Fibroblast of the conjunctiva (primary cell): ENCODE results near the gene PRXL2A.
A peak's percentile ranks its signal among the peaks of the same experiment; 100 is the strongest.
"Not testable (repeated sequence)": the region's sequence is repeated elsewhere in the genome, so short reads cannot be mapped to it uniquely, and the experiment has no call there.

Source experiments
- DNase-seq: peaks from one replicate; pipeline ENCODE4 v3.0.0-alpha.2; 2010; ENCODE audit warnings: low read depth

PRXL2A gene

DNA sequence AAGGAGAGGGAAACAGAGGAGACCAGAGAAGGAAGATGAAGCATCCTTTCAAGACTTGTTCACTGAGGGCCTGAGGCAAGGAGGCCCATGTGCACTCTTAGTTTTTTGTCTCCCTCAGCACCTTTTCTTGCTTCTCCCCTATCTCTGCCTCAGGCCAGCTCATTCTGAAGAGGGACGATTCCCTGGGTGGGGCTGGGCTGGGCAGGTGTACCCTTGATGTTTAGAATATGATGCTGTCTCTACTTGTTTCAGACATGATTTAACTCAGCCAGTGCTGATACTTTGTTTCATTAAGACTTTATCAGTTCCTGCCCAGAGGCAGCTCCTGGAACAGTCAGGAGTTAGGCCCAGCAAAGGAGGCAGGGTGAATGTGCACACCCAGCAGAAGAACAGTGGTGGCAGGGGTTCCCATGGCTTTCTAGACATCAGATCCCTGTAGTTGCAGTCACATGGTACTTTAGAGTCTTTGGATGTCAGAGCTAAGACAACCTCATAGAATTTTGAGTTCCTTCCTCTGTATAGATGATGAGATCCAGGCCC, 3.4 kb downstream of the PRXL2A start:
- DNase-seq: no peak

GRCh38 chr10:80412486-80412885, 4.1 kb downstream of the PRXL2A start:
- no peak for DNase-seq

- peak; percentile 38 for DNase-seq
Measured at GRCh38 chr10:80413271-80413996, 5.1 kb downstream of the PRXL2A start.

DNA sequence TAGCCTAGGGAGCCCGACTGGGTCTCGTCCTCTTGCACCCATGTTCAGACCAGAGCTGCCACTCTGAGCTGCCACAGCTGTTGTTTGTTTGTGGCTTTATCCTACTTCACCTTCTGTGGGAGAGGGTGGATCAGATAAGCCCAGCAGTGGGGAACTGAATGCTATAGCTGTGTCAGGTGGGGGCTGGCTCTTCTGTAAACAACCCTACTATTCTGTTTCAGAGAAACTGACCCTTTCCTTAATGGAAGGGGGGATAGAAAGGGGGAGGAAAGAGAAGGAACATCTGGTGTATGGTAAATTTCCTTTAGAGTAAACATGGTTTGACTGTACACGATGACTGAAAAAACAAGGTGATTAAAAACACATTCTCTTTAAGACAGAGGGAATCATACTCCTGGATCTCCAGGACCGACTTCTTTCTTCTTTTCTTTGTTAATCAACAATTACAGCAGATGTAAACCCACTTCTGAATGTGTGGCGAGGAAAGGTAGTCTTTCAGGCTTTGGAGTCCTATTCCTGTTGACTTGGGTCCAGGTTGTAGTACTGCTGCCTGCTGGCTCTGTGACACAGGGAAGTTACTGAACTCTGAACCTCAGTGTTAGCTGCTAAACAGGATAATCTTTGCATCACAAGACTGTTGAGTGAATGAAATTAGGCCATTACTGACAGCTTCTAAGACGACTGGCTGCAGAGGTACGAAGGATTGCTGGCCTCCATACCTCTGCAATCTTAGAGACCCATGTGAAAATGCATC, 6.0 kb downstream of the PRXL2A start:
- DNase-seq: no peak

- no peak for DNase-seq
Measured at GRCh38 chr10:80415734-80416478, 7.6 kb downstream of the PRXL2A start.

- DNase-seq: peak; percentile 82
Measured at GRCh38 chr10:80416479-80417098, 8.2 kb downstream of the PRXL2A start.

DNA sequence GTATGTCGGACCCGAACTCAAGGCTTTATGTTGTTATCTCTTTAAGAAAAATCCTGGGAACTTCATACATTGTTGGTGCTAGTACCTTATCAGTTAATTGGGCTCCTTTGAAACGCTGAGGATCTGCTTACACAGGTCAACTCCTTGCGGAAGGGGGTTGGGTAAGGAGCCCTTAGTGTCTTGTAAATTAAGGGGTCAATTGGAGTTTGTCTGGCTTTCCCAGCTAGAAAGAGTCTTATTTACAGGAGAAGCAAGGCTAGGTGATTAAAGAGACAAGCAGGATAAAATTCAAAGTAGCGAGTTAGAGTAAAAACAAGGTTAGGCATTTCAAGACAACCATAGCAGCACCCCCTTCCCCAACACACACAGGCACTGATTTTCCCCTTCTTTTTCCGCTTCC, 8.9 kb downstream of the PRXL2A start:
- DNase-seq: not testable (repeated sequence)

DNA sequence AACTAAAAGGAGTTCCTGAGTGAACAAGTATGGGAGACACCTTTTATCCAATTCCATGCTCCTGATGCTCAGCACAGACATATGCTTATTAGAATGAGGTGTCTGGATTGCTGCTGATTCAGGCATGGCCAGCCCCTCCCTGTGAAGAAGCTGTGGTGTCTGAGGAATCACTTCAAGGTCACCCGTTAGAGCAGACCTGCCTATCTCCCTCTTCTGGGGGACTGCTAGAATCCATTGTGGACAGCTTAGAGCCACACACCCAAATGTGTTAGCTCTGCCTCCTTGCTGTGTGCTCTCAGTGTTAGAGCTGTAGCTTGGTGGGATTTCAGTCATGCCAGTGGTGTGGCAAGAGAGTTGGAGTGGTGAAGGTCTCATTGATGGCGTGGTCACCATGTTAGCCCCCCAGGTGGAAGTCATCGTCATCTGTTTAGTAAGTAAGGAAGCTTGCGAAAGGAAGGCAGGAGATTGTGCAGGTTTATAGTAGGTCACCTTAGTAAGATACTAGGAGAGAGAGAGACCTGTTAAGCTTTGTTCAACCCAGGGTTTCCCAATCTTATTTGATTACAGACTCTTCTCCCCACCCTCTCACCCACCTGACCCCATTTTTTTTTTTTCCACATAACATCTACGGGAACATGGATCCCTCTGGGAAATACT, 12.8 kb downstream of the PRXL2A start:
- no peak for DNase-seq

DNA sequence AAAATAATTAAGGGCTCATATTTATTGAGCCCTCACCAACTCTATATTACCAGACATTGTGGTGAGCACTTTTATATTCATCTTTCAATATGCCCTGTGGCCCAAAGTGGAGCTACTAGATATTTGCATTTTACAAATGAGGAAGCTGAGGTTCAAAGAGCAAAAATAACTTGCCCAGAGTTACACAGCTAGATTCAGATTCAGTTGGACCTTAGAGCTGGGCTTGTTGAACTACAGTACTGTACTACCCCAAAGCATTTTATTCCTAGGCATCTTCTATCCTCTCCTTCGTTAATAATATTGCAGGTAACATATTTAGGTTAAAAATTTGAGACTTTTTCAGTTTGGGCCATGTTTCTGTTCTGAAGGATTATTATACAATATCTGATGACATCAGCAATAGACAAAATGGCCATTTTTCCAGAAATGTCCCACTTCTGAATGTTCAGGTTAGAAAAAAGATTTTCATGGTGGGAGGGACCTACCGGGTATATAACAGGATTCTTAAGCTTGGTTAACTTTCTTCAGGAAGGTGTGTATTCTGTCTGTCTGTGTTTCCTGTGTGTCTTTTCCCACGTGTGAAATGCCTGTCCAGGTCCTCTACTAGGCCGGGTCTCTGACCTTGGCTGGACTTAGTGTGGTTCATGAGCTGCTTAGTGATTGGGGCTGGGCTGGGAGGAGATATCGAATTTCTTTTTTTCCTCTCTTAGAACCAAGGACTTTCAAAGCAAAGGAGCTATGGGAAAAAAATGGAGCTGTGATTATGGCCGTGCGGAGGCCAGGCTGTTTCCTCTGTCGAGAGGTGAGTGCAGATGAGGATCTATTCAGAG, 13.6 kb downstream of the PRXL2A start:
- DNase-seq: no peak

- DNase-seq: no peak
Measured at GRCh38 chr10:80425901-80426300, 17.6 kb downstream of the PRXL2A start.

DNA sequence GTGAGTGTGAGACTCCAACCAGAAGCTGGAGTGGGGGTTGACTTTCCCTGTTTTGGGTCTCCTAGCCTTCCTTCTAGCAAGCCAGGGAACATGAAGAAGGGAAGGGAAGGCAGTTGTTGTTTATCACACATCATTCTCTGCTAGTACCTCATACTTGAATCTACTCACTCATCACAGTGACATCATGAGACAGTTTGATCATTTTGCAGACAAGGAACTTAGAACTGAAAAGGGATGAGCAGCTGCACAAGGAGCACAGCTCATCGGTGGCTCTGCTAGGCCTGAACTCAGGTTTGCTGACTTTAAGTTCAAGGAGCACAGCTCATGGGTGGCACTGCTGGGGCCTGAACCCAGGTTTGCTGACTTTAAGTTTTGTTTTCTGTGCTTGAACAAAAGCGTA, 19.2 kb downstream of the PRXL2A start:
- no peak for DNase-seq

DNA sequence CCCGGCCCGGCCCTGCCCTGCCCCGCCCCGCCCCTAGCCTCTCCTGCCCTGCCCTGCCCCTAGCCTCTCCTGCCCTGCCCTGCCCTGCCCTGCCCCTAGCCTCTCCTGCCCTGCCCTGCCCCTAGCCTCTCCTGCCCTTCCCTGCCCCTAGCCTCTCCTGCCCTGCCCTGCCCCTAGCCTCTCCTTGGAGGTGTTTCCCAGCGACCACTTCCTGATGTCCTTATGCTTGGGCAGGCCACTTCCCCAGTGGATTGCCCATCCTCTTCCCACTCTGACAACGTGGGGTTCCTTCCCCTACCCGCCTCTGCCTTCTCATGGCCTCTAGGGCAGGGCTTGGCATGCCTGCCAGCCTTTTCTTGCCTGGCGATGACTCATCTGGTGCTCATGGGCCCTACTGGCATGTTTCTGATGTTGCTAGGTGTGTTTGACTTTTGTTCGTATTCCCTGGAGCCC, 21.2 kb downstream of the PRXL2A start:
- DNase-seq: peak; percentile 44

- DNase-seq: no peak
Measured at GRCh38 chr10:80433134-80433533, 24.8 kb downstream of the PRXL2A start.

- DNase-seq: no peak
Measured at GRCh38 chr10:80436446-80437098, 28.2 kb downstream of the PRXL2A start.

GRCh38 chr10:80437227-80437626, 28.9 kb downstream of the PRXL2A start:
- no peak for DNase-seq

GRCh38 chr10:80441831-80442230, 33.5 kb downstream of the PRXL2A start:
- no peak for DNase-seq

GRCh38 chr10:80442879-80443278, 34.5 kb downstream of the PRXL2A start:
- no peak for DNase-seq

DNA sequence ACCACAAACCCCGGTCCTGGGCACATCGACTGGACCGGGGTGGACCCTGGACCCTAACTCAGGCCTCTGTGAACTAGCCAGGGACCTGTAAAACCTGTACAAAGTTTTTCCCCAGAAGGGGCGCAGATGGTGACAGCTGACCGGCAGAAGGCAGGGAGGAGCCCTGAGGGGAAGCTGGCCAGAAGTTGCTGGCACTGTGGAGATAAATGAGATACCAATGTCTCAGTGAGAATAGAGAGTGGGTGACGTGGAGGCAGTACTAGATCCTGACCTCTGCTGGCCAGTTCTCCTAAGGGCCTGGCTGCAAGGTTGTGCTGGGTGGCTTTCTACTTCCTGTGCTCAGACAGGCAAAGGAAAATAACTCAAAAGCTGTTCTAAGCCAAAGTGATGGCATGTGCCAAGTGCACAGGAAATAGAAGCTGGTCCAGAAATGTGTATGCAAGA, 35.2 kb downstream of the PRXL2A start:
- DNase-seq: no peak

- no peak for DNase-seq
Measured at GRCh38 chr10:80444124-80444523, 35.8 kb downstream of the PRXL2A start.
